Immature natural killer cell (primary cell): ENCODE results near the gene DSCAM. TPM values are rescaled to one million over a fixed set of nuclear protein-coding genes. Genes with fewer than 3 reads are reported as not detected.

Source experiments
- DNase-seq, 3 donors: peaks; one replicate each; pipeline ENCODE4 v3.0.0; 2022; ENCODE audit warnings: mixed read lengths in 1 of 3
- H3K27ac Mint-ChIP-seq, 6 donors: one replicate each; pipeline ENCODE4 v1.8.0; 2020; ENCODE audit warnings: mixed read lengths in 6 of 6, mild to moderate bottlenecking in 5 of 6, inconsistent platforms in 4 of 6, moderate library complexity in 3 of 6
- H3K27me3 Mint-ChIP-seq, 3 donors: one replicate each; pipeline ENCODE4 v1.8.0; 2020 to 2021; ENCODE audit warnings: low read depth in 3 of 3, mild to moderate bottlenecking in 3 of 3, mixed read lengths in 3 of 3, moderate library complexity in 3 of 3, inconsistent platforms in 1 of 3
- H3K36me3 Mint-ChIP-seq, 3 donors: one replicate each; pipeline ENCODE4 v1.8.0; 2020; ENCODE audit warnings: mixed read lengths in 3 of 3, inconsistent platforms in 2 of 3, mild to moderate bottlenecking in 2 of 3
- H3K4me1 Mint-ChIP-seq, 2 donors: one replicate each; pipeline ENCODE4 v1.8.0; 2020; ENCODE audit warnings: inconsistent platforms in 2 of 2, mild to moderate bottlenecking in 2 of 2, mixed read lengths in 2 of 2, moderate library complexity in 1 of 2
- H3K4me3 Mint-ChIP-seq, 5 donors: one replicate each; pipeline ENCODE4 v1.8.0; 2020; ENCODE audit warnings: mild to moderate bottlenecking in 5 of 5, mixed read lengths in 5 of 5, inconsistent platforms in 3 of 5, moderate library complexity in 3 of 5
- H3K9me3 Mint-ChIP-seq, 6 donors: one replicate each; pipeline ENCODE4 v1.8.0; 2020; ENCODE audit warnings: mild to moderate bottlenecking in 6 of 6, mixed read lengths in 6 of 6, inconsistent platforms in 4 of 6, moderate library complexity in 3 of 6
- polyA plus RNA-seq, 3 donors: library from polyadenylated mRNA; unstranded; fragments of 300-500 nt; fragmentation: Illumina TruSeq; gene quantifications; one replicate each; pipeline ENCODE4 v1.2.3, GENCODE V29; 2021

Gene DSCAM
- polyA plus RNA-seq, 3 donors from 2014 or later = not detected

DNA sequence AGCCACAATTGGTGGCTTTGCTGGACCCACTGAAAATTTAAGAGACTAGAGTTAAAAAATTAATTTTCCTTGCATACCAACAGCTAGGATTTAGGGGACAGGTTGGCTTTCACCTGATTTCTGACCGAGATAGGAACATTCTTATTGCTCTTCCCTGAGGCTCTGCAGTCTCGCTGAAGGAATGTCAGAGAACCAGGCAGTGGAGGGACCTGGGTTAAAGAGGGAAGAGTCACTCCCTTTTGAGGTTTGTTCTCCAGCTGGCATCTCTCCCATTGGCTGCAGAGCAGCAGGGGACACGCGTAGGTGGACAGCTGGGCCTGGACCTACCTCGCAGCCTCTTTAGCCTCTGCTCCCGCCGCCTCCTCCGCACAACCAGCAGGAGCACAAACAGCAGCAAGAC lies 772.2 kb downstream of the DSCAM start:
- no peaks in the 10 kb centered on the region for H3K4me1 Mint-ChIP-seq
- no peak overlapping the region for H3K27ac Mint-ChIP-seq
- H3K36me3 Mint-ChIP-seq = no peaks in the 10 kb centered on the region
- H3K9me3 Mint-ChIP-seq = peaks cover 0 to 5% (median 0%) of the 10 kb centered on the region in 6 donors
- DNase-seq = no peak
- peaks cover 0 to 2% (median 2%) of the 10 kb centered on the region in 3 donors for H3K27me3 Mint-ChIP-seq
- no peak overlapping the region for H3K4me3 Mint-ChIP-seq

DNA sequence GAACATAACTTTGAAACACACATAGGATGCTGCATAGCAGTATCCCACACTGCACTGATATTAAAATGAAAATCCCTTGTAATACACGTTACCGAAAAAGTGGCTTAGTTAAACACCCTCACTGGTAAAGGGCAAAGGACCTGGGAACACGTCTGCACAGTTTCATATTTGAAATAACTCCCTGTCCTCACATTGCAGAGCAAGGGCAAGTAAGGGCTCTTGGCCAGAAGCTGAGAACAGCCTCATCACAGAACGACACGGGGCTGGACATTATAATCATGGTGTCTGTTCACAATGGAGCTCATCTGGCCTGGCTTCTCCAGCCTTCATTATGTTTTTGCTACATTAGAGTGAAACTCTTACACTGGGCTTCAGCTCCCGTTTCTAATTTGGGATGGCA lies 772.8 kb downstream of the DSCAM start:
- no peak overlapping the region for H3K4me3 Mint-ChIP-seq
- H3K4me1 Mint-ChIP-seq = no peaks in the 10 kb centered on the region
- peaks cover 0 to 5% (median 0%) of the 10 kb centered on the region in 6 donors for H3K9me3 Mint-ChIP-seq
- H3K27me3 Mint-ChIP-seq = peaks cover 0 to 2% (median 2%) of the 10 kb centered on the region in 3 donors
- no peak for DNase-seq
- H3K27ac Mint-ChIP-seq = no peak overlapping the region
- no peaks in the 10 kb centered on the region for H3K36me3 Mint-ChIP-seq

DNA sequence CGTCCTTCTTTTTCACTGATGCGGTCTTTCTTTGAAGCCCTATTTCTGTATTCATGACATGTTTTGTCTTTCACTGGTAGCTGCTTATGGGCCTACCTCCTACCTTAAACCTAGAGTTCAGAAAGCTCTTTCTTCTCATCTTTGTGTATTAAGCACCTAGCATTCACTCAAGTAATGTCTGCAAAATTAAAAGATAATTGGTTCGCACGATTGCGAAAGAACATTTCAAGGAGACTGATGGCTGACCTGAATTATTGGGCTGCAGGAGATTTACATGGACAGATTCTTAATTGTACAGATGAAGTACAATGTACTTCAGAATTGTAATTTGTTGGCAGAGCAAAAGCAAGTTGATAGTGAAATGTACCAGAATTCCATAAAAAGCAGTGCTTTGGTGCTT lies 773.3 kb downstream of the DSCAM start:
- H3K27me3 Mint-ChIP-seq = peaks cover 0 to 2% (median 2%) of the 10 kb centered on the region in 3 donors
- H3K27ac Mint-ChIP-seq = no peak overlapping the region
- no peak overlapping the region for H3K4me3 Mint-ChIP-seq
- no peak for DNase-seq
- no peaks in the 10 kb centered on the region for H3K4me1 Mint-ChIP-seq
- no peaks in the 10 kb centered on the region for H3K36me3 Mint-ChIP-seq
- H3K9me3 Mint-ChIP-seq = peaks cover 0 to 5% (median under 1%) of the 10 kb centered on the region in 6 donors

DNA sequence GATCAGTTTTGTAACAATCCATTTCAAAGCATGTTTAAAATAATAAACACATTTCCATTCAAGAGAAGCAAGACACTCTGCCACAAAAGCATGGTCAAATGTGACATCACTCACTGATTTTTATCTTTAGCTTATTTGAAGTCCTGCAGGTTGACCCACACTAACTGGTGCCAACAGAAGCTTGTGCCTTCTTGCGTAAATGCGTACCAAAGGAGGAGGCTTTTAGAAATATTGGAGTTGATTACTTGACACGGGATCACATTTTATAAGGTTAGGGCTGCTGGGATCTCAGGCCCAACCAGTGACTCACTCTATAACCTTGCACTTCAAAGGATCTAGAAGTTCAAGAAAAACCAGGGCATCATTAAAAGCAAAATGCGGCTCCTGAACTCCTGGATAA lies 776.1 kb downstream of the DSCAM start:
- Mint-ChIP-seq H3K9me3 (peaks cover 0 to 5% (median under 1%) of the 10 kb centered on the region in 6 donors), H3K27ac (no peak overlapping the region), H3K27me3 (peaks cover 2 to 4% (median 4%) of the 10 kb centered on the region in 3 donors), H3K36me3 (no peaks in the 10 kb centered on the region), H3K4me1 (no peaks in the 10 kb centered on the region), H3K4me3 (no peak overlapping the region)
- DNase-seq = no peak

DNA sequence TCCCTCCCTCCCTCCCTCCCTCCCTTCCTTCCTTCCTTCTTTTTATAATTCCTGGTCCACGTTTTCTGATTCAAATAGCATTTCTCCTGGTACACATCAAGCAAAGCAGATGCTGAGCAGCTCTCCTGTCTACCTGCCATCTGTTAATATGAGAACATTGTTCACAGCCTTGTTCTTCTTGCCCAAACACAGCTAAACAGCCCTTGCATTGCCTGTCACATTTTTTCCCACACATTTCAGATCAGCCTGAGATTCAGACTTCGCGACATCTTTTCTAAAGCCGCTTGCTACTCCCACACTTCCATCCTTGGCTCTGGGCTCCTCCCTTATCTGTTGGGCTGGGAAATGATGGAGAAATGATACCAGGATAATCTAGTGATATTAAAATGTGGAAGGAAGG lies 779.2 kb downstream of the DSCAM start:
- peaks cover 0 to 2% (median 0%) of the 10 kb centered on the region in 6 donors for H3K9me3 Mint-ChIP-seq
- no peak overlapping the region for H3K4me3 Mint-ChIP-seq
- H3K36me3 Mint-ChIP-seq = no peaks in the 10 kb centered on the region
- H3K27ac Mint-ChIP-seq = no peak overlapping the region
- peaks cover 2 to 6% (median 4%) of the 10 kb centered on the region in 3 donors for H3K27me3 Mint-ChIP-seq
- no peak for DNase-seq
- H3K4me1 Mint-ChIP-seq = no peaks in the 10 kb centered on the region

DNA sequence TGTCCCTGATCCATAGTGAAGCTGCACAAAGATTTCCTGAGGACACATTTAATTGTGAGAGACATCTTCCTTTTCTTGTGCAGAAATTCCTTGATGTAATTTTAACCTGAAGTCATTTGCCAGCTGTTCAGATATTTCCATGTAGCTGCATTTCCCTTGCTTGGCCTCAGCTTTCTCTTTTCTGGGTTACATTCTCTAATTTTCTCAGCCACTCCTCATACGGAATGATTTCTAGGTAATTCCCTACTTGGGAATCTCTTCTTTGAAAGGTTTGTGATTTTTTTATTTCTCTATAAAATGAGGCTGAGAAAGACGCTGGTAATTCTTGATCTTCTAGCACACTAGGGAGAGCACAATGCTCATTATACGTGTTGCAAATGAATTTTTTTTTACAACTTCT lies 780.7 kb downstream of the DSCAM start:
- Mint-ChIP-seq H3K27me3 (peaks cover 2 to 4% (median 3%) of the 10 kb centered on the region in 3 donors), H3K27ac (no peak overlapping the region), H3K36me3 (no peaks in the 10 kb centered on the region), H3K9me3 (peaks cover 0 to 2% (median 0%) of the 10 kb centered on the region in 6 donors), H3K4me3 (no peak overlapping the region), H3K4me1 (no peaks in the 10 kb centered on the region)
- DNase-seq = no peak

DNA sequence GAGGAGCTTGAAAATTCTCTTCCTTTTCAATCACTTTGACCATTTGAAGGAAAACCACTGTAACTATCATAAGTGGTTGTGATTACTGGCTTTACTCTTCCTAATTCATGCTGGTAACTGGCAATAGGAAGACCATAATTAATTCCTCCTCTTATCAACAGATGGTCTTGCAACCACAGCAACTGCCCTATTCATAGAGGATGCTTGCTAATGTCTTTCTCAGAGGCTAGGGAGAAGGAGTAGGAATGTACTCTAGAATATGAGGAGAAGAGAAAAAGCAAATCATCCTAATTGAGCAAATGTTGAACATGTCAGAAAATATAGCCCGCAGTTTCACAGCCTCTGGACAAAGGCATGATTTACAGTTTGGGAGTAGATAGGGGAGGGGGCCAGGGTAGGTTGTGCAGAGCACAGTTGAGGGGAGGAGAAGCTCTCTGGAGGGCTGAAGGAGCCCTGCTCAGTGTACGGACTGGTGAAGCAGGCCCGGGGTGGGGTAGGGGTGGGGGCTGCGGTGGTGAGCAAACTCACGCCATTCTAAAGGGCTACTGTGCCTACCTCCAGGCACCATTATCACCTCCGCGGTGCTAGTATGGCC lies 786.8 kb downstream of the DSCAM start:
- H3K4me1 Mint-ChIP-seq = no peaks in the 10 kb centered on the region
- no peaks in the 10 kb centered on the region for H3K36me3 Mint-ChIP-seq
- peaks cover 0 to 6% (median under 1%) of the 10 kb centered on the region in 6 donors for H3K9me3 Mint-ChIP-seq
- H3K27ac Mint-ChIP-seq = no peak overlapping the region
- no peak overlapping the region for H3K4me3 Mint-ChIP-seq
- no peak for DNase-seq
- peaks cover 0 to 6% (median 0%) of the 10 kb centered on the region in 3 donors for H3K27me3 Mint-ChIP-seq

DNA sequence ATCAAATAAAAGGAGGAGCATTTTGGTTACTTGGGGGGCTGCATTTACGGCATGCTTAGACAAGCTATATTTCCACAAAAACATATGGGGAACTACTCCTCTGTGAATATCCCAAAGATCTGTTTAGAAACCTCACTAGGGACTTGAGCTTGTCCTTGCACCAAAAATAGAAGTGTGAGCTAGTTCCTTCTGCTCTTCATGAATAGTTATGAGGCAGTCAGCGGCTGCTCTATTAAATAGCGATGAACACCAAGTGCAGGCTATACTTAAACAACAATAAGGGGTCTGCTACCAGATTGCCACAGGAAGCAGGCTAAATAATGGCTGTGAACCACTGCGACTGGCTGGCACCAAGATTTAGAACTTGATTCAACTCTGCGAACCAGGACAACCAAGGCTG lies 789.6 kb downstream of the DSCAM start:
- Mint-ChIP-seq H3K9me3 (peaks cover 0 to 6% (median 2%) of the 10 kb centered on the region in 6 donors), H3K4me1 (no peaks in the 10 kb centered on the region), H3K27ac (no peak overlapping the region), H3K4me3 (no peak overlapping the region), H3K36me3 (no peaks in the 10 kb centered on the region), H3K27me3 (peaks cover 0 to 6% (median 0%) of the 10 kb centered on the region in 3 donors)
- no peak for DNase-seq

DNA sequence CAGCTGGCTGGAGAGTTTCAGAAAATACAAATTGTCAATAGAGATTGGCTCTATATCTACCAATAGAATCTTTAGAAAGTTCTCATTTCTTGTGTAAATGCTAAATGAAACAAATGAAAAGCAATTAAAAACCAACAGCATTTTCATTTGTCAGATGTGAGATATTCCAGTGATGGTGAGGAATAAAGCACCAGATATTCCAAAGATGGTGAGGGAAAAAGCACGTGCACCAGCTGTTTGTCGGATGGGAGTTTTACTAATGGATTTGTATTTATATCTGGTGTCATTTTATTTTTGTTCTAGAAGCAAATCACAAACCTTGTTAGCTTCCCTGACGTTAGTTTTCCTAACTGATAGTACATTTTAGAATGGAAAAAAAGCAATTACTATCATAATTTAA lies 790.9 kb downstream of the DSCAM start:
- Mint-ChIP-seq H3K27me3 (peaks cover 0 to 6% (median 0%) of the 10 kb centered on the region in 3 donors), H3K36me3 (no peaks in the 10 kb centered on the region), H3K4me1 (no peaks in the 10 kb centered on the region), H3K4me3 (no peak overlapping the region), H3K9me3 (peaks cover 0 to 3% (median 2%) of the 10 kb centered on the region in 6 donors), H3K27ac (no peak overlapping the region)
- no peak for DNase-seq

DNA sequence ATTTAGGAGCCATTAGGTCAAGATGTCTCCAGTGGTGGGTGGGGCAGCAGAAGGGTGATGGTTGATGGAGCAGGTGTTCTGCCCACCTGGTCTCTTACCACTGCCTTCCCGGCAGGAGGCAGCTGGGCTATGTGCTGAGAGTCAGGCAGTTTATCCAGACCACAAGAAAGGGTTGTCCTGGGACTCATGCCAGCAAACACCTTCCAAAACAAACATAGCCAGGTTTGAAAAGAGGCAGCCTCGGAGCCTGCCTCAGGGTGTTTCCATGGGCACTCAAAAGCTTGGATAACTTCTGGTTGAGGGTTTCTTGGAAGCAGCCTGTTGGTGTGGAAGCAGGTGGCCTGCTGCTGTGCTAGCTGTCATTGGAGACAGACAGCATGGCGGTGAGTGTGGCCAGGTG lies 792.6 kb downstream of the DSCAM start:
- DNase-seq = no peak
- Mint-ChIP-seq H3K9me3 (peaks cover 0 to 4% (median under 1%) of the 10 kb centered on the region in 6 donors), H3K27me3 (peaks cover 0 to 2% (median 2%) of the 10 kb centered on the region in 3 donors), H3K36me3 (no peaks in the 10 kb centered on the region), H3K4me1 (no peaks in the 10 kb centered on the region), H3K4me3 (no peak overlapping the region), H3K27ac (no peak overlapping the region)

DNA sequence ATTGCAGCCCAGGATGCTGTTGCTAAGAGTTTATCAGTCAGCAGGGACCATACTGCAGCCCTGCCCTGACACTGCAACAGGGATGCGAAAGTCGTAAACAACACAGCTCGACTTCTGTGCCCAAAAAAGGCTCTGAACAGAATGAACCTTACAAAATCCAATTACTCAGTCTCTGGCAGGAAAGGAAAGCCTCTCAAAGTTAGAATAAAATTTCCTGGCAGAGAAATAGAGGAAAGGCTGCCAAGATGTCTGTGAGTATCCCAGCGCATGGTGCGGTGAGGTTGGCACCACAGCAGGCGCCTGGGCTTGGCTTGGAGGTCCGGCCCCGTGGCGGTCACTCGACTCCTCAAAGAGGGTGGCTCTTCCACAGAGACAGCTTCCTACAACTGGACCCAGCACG lies 794.0 kb downstream of the DSCAM start:
- no peak for DNase-seq
- Mint-ChIP-seq H3K27ac (no peak overlapping the region), H3K9me3 (peaks cover 0 to 4% (median 0%) of the 10 kb centered on the region in 6 donors), H3K27me3 (peaks cover under 1 to 3% (median 2%) of the 10 kb centered on the region in 3 donors), H3K4me1 (no peaks in the 10 kb centered on the region), H3K4me3 (no peak overlapping the region), H3K36me3 (no peaks in the 10 kb centered on the region)

DNA sequence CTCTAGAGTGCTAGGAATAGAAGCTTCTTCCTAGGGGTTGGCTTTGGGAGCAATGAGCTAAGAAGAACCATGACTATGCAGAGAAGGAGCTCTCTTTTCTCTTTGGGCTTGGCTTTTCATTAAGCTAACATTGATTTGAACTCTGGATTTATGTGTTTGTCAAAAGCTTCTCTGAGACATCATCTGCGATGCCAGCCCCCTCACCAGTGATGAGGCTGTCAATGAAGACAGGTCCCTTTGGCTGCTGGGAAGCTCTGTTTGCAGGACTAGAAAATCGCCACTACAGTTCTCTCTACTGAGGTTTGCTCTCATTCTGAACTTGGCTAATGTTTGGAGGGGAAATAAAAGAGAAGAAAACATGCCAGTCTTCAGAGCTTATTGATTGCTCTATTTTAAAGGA lies 794.7 kb downstream of the DSCAM start:
- Mint-ChIP-seq H3K4me1 (no peaks in the 10 kb centered on the region), H3K9me3 (peaks cover 0 to 4% (median 0%) of the 10 kb centered on the region in 6 donors), H3K27ac (no peak overlapping the region), H3K27me3 (peaks cover 0 to 3% (median 2%) of the 10 kb centered on the region in 3 donors), H3K4me3 (no peak overlapping the region), H3K36me3 (no peaks in the 10 kb centered on the region)
- DNase-seq = no peak

DNA sequence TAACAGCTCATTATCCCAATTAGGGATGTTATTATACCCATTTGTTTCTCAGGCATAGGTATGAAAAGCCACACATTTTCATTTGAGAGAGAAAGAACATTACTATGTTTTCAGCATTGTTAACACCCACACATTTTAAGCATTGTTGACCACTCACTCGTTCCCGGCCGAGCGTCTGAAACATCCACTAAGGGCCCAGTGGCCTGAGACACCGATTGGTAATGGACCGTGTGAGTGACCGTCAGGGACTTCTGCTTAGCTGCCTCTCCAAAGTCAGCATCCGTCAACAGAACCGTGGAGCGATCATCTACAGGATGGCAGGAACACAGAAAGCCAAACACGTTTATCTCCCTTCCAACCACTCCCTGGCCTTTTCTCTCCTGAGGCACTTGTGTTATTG lies 795.2 kb downstream of the DSCAM start:
- Mint-ChIP-seq H3K4me3 (no peak overlapping the region), H3K36me3 (no peaks in the 10 kb centered on the region), H3K27ac (no peak overlapping the region), H3K27me3 (peaks cover 0 to 3% (median 2%) of the 10 kb centered on the region in 3 donors), H3K9me3 (peaks cover 0 to 4% (median 0%) of the 10 kb centered on the region in 6 donors), H3K4me1 (no peaks in the 10 kb centered on the region)
- no peak for DNase-seq

DNA sequence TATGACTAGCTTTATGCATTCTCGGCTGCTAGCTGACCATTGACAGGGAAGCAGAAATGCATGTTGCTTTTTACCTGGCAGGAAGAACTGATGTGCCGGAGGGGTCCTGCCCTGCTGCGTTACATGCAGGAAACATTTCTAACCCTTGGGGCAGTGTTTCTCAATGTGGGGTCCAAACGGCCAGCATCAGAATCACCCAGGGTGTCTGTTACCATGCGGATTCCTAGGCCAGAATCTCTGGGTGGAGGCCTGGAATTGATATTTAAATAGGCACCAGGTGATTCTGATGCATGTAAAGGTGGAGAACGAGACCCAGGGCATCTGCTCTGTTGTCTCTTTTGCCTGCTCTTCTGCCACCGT lies 797.0 kb downstream of the DSCAM start:
- Mint-ChIP-seq H3K4me3 (no peak overlapping the region), H3K36me3 (no peaks in the 10 kb centered on the region), H3K27ac (no peak overlapping the region), H3K9me3 (peaks cover 0 to 6% (median 0%) of the 10 kb centered on the region in 6 donors), H3K4me1 (no peaks in the 10 kb centered on the region), H3K27me3 (peaks cover 0 to 3% (median 2%) of the 10 kb centered on the region in 3 donors)
- no peak for DNase-seq
